GM10248 (cell line): ENCODE data around the gene PLCB2.

Experiments
- CTCF ChIA-PET: fragments of 300-600 bp; sonication (Branson Sonifier 250); formaldehyde crosslinking; extraction: SDS; loops from one replicate; lab custom pipeline; 2021; ENCODE audit warnings: antibody characterized with exemption; lab: Yijun Ruan, JAX
- POLR2A ChIA-PET: fragments of 350-650 bp; sonication (Branson Sonifier 250); formaldehyde crosslinking; extraction: SDS; loops from one replicate; lab custom pipeline; 2020; ENCODE audit warnings: antibody characterized with exemption; lab: Yijun Ruan, JAX
- DNase-seq: peaks from one replicate; pipeline ENCODE4 v3.0.0; 2012; ENCODE audit errors: extremely low spot score
- TF ChIP-seq, protein P1 (sequence below): IDR thresholded peaks from 2 replicates; pipeline ENCODE4 v1.5.1; 2012; ENCODE audit warnings: mild to moderate bottlenecking, low read depth; ENCODE audit errors: extremely low read depth, missing control alignments, control extremely low read depth

PLCB2 gene

DNA sequence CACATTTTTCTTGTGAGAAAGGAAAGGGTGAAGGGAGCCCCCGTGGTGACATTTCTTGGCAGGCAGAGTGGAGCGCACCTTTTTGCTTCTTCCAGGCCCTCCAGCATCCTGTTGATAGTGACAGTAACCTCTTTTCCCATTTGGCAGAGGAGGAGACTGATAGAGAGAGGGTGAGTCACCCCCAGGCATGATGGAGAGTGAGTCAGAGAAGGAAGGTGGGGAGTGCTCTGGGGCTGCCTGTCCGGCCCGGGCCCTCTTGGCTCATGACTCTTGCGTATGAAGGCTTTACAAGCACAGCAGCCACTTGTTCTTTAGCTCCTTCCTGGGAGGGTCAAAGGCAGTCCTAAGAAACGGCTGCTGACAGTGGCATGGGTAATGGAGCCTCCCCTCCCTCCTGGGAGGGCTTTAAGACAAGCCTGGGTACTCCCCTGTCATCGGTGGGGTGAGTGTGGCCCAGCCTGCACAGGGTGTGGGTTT is 40.9 kb downstream of the PLCB2 start:
- POLR2A ChIA-PET = no interaction called here
- DNase-seq = no peak
- CTCF ChIA-PET = interaction anchor here (0.9 to 20.1 kb wide), 4 partner anchors 9 to 146 kb away, joined by 3 to 525 read pairs (median 156); no protein-coding TSS in a partner anchor
- TF ChIP-seq, protein P1, sequence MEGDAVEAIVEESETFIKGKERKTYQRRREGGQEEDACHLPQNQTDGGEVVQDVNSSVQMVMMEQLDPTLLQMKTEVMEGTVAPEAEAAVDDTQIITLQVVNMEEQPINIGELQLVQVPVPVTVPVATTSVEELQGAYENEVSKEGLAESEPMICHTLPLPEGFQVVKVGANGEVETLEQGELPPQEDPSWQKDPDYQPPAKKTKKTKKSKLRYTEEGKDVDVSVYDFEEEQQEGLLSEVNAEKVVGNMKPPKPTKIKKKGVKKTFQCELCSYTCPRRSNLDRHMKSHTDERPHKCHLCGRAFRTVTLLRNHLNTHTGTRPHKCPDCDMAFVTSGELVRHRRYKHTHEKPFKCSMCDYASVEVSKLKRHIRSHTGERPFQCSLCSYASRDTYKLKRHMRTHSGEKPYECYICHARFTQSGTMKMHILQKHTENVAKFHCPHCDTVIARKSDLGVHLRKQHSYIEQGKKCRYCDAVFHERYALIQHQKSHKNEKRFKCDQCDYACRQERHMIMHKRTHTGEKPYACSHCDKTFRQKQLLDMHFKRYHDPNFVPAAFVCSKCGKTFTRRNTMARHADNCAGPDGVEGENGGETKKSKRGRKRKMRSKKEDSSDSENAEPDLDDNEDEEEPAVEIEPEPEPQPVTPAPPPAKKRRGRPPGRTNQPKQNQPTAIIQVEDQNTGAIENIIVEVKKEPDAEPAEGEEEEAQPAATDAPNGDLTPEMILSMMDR = no peak

DNA sequence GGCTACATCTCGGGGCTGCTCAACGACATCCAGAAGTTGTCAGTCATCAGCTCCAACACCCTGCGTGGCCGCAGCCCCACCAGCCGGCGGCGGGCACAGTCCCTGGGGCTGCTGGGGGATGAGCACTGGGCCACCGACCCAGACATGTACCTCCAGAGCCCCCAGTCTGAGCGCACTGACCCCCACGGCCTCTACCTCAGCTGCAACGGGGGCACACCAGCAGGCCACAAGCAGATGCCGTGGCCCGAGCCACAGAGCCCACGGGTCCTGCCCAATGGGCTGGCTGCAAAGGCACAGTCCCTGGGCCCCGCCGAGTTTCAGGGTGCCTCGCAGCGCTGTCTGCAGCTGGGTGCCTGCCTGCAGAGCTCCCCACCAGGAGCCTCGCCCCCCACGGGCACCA is 41.9 kb downstream of the PLCB2 start:
- no peak for DNase-seq
- POLR2A ChIA-PET = no interaction called here
- TF ChIP-seq, protein P1 = no peak
- CTCF ChIA-PET = interaction anchor here (19.5 to 20.1 kb wide), 2 partner anchors 10 to 41 kb away, joined by 308 to 525 read pairs; no protein-coding TSS in a partner anchor

- no peak for DNase-seq
- ChIA-PET CTCF (interaction anchor here (1.5 to 20.1 kb wide), 3 partner anchors 11 to 40 kb away, joined by 3 to 525 read pairs (median 308); no protein-coding TSS in a partner anchor), POLR2A (no interaction called here)
- TF ChIP-seq, protein P1 = no peak
Measured at GRCh38 chr15:40265355-40265754, 42.4 kb downstream of the PLCB2 start.

GRCh38 chr15:40264321-40265153 is 43.2 kb downstream of the PLCB2 start:
- ChIA-PET POLR2A (no interaction called here), CTCF (interaction anchor here (1.2 to 20.1 kb wide), 7 partner anchors 10 to 72 kb away, joined by 3 to 525 read pairs (median 4); partner anchors contain the start of gene ANKRD63)
- no peak for DNase-seq
- TF ChIP-seq, protein P1 = no peak

- CTCF ChIA-PET = interaction anchor here (0.9 to 20.1 kb wide), 8 partner anchors 8 to 74 kb away, joined by 3 to 525 read pairs (median 4); partner anchors contain the start of gene ANKRD63
- TF ChIP-seq, protein P1 = no peak
- POLR2A ChIA-PET = no interaction called here
- no peak for DNase-seq
Measured at GRCh38 chr15:40263024-40263754, 44.5 kb downstream of the PLCB2 start.

GRCh38 chr15:40259021-40259420 is 48.7 kb downstream of the PLCB2 start:
- CTCF ChIA-PET = interaction anchor here (0.9 to 19.5 kb wide), 6 partner anchors 10 to 214 kb away, joined by 3 to 308 read pairs (median 5); no protein-coding TSS in a partner anchor
- TF ChIP-seq, protein P1 = no peak
- DNase-seq = no peak
- POLR2A ChIA-PET = no interaction called here
